HepG2 (cell line): ENCODE results near the gene SF3B6. TPM values are rescaled to one million over a fixed set of nuclear protein-coding genes. Genes with fewer than 3 reads are reported as not detected.

ENCODE experiments used
- CREBL2 ChIP-seq: sonication (generic); formaldehyde crosslinking; IDR thresholded peaks from 2 replicates; pipeline ENCODE4 v1.8.1; 2023; ENCODE audit warnings: missing genetic modification reagents, mild to moderate bottlenecking, borderline replicate concordance
- DR1 ChIP-seq: sonication (generic); formaldehyde crosslinking; IDR thresholded peaks from 2 replicates; pipeline ENCODE4 v1.8.0; 2021; ENCODE audit warnings: mild to moderate bottlenecking, missing genetic modification reagents, inconsistent platforms
- EEA1 ChIP-seq: sonication (generic); formaldehyde crosslinking; IDR thresholded peaks from 2 replicates; pipeline ENCODE4 v1.5.1; 2020; ENCODE audit warnings: mild to moderate bottlenecking, missing genetic modification reagents, borderline replicate concordance
- ETS1 ChIP-seq: sonication (generic); formaldehyde crosslinking; IDR thresholded peaks from 2 replicates; pipeline ENCODE4 v1.4.0; 2020; ENCODE audit warnings: missing genetic modification reagents
- FIP1L1 ChIP-seq: fragments of 200-400 bp; formaldehyde crosslinking; IDR thresholded peaks from 2 replicates; pipeline ENCODE4 v1.6.1; 2018; ENCODE audit warnings: low read depth, mild to moderate bottlenecking, low read length, moderate library complexity, borderline replicate concordance; ENCODE audit not compliant: insufficient read depth
- IRX3 ChIP-seq: sonication (generic); formaldehyde crosslinking; IDR thresholded peaks from 2 replicates; pipeline ENCODE4 v1.8.1; 2023; ENCODE audit warnings: mild to moderate bottlenecking, low read depth, missing genetic modification reagents, borderline replicate concordance
- MTA3 ChIP-seq: sonication (generic); formaldehyde crosslinking; IDR thresholded peaks from 2 replicates; pipeline ENCODE4 v1.4.0; 2020; ENCODE audit warnings: missing genetic modification reagents
- NAIF1 ChIP-seq: sonication (generic); formaldehyde crosslinking; IDR thresholded peaks from 2 replicates; pipeline ENCODE4 v1.5.0; 2020; ENCODE audit warnings: mild to moderate bottlenecking, missing genetic modification reagents, borderline replicate concordance
- RAD51 ChIP-seq: fragments of 450-650 bp; IDR thresholded peaks from 2 replicates; pipeline ENCODE4 v1.6.1; 2016; ENCODE audit warnings: borderline replicate concordance
- RORA ChIP-seq: sonication (generic); formaldehyde crosslinking; IDR thresholded peaks from 2 replicates; pipeline ENCODE4 v1.5.0; 2020; ENCODE audit warnings: mild to moderate bottlenecking, missing genetic modification reagents, moderate library complexity
- ZNF260 ChIP-seq: sonication (generic); formaldehyde crosslinking; IDR thresholded peaks from 2 replicates; pipeline ENCODE4 v1.4.0; 2020; ENCODE audit warnings: missing genetic modification reagents, low read depth, mild to moderate bottlenecking, borderline replicate concordance
- ZNF296 ChIP-seq: sonication (generic); formaldehyde crosslinking; conservative IDR thresholded peaks from 2 replicates; pipeline ENCODE4 v1.5.0; 2020; ENCODE audit warnings: mild to moderate bottlenecking, missing genetic modification reagents
- ZNF761 ChIP-seq: sonication (generic); formaldehyde crosslinking; conservative IDR thresholded peaks from 2 replicates; pipeline ENCODE4 v1.4.0; 2020; ENCODE audit warnings: mild to moderate bottlenecking, missing genetic modification reagents
- polyA plus RNA-seq, 8 experiments: library from polyadenylated mRNA; depleted of rRNA in 3 of 8; stranded (reverse) in 7 of 8; unstranded in 1 of 8; fragments of >200 nt; fragmentation: Illumina TruSeq in 4 of 8; extraction: Trizol in 4 of 8; gene quantifications; 2 replicates each; pipeline versions ENCODE4 v1.2.1 to v1.2.3, GENCODE V29; 2011 to 2016; ENCODE audit warnings: low read depth in 4 of 8, missing spikeins in 1 of 8, mixed read lengths in 1 of 8; ENCODE audit not compliant: insufficient read depth in 1 of 8
- total RNA-seq, 5 experiments: library from RNA; depleted of rRNA; stranded (reverse); fragments of >200 nt; fragmentation: Illumina TruSeq; extraction: Trizol; gene quantifications; 2 replicates each; pipeline ENCODE4 v1.2.3, GENCODE V29; 2016; ENCODE audit warnings: low read depth in 1 of 5
- TF ChIP-seq, protein P1 (sequence below): sonication (generic); formaldehyde crosslinking; IDR thresholded peaks from 2 replicates; pipeline ENCODE4 v1.5.0; 2020; ENCODE audit warnings: mild to moderate bottlenecking, missing genetic modification reagents, moderate library complexity
- TF ChIP-seq, protein P2 (sequence below): sonication (generic); formaldehyde crosslinking; IDR thresholded peaks from 2 replicates; pipeline ENCODE4 v1.5.0; 2020; ENCODE audit warnings: mild to moderate bottlenecking, missing genetic modification reagents
- TF ChIP-seq, protein P3 (sequence below): sonication (generic); formaldehyde crosslinking; IDR thresholded peaks from 2 replicates; pipeline ENCODE4 v1.8.1; 2023; ENCODE audit warnings: mild to moderate bottlenecking, missing genetic modification reagents
- TF ChIP-seq, protein P4 (sequence below): sonication (generic); formaldehyde crosslinking; IDR thresholded peaks from 2 replicates; pipeline ENCODE4 v1.5.0; 2020; ENCODE audit warnings: missing genetic modification reagents, mild to moderate bottlenecking, borderline replicate concordance
- TF ChIP-seq, protein P5 (sequence below): sonication (generic); formaldehyde crosslinking; IDR thresholded peaks from 2 replicates; pipeline ENCODE4 v1.4.0; 2020; ENCODE audit warnings: missing genetic modification reagents

Gene SF3B6
- total and polyA plus RNA-seq, 2 of the 13 experiments (the other 11 are each of a cell fraction or from before 2014, with no cell fraction given), result 177 to 182 TPM

DNA sequence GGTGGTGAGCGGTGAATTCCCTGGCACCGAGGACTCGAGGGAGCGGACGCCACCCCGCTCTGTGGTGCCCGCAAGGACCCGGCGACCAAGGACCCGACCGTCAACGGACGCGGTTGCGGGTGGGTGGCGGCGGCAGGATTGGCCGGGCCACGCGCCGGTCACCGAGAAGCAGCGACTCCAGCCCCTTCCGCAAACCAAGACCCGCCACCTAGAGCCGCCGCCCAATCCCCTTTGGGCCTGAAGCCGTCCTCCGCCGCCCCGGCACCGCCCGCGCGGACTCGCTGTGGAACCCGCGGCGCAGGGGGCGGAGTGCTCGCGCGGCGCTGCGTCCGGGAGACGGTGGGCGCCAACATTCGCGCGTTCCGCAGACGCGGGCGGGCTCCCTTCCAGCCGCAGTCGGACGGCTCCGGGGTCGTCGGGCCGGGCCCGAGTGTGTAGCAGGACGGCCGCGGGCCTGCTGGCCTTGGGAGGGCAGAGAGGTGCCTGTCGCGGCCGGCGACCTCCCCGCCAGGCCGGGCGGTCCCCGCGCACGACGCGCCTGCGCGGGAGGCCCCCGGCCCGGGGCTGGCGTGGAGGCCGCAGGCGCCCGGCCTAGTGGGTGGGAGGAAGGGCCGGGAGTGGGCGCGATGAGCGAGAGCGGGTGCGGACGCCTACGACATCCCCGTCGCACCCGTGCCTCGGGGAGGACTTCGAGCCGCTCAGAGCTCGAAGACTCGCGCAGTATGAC, 47.2 kb upstream of the SF3B6 start, which contains the start of the genes FAM228B and PFN4 (continued):
- TF ChIP-seq, protein P1, sequence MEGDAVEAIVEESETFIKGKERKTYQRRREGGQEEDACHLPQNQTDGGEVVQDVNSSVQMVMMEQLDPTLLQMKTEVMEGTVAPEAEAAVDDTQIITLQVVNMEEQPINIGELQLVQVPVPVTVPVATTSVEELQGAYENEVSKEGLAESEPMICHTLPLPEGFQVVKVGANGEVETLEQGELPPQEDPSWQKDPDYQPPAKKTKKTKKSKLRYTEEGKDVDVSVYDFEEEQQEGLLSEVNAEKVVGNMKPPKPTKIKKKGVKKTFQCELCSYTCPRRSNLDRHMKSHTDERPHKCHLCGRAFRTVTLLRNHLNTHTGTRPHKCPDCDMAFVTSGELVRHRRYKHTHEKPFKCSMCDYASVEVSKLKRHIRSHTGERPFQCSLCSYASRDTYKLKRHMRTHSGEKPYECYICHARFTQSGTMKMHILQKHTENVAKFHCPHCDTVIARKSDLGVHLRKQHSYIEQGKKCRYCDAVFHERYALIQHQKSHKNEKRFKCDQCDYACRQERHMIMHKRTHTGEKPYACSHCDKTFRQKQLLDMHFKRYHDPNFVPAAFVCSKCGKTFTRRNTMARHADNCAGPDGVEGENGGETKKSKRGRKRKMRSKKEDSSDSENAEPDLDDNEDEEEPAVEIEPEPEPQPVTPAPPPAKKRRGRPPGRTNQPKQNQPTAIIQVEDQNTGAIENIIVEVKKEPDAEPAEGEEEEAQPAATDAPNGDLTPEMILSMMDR (CRISPR knock-in tag), result peak; percentile 21; the same call in 1 of the 2 replicates
- TF ChIP-seq, protein P2, sequence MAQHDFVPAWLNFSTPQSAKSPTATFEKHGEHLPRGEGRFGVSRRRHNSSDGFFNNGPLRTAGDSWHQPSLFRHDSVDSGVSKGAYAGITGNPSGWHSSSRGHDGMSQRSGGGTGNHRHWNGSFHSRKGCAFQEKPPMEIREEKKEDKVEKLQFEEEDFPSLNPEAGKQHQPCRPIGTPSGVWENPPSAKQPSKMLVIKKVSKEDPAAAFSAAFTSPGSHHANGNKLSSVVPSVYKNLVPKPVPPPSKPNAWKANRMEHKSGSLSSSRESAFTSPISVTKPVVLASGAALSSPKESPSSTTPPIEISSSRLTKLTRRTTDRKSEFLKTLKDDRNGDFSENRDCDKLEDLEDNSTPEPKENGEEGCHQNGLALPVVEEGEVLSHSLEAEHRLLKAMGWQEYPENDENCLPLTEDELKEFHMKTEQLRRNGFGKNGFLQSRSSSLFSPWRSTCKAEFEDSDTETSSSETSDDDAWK (CRISPR knock-in tag), result no peak
- TF ChIP-seq NAIF1 (no peak; the same call in 1 of the 2 replicates), RORA (CRISPR knock-in tag) (no peak), DR1 (CRISPR knock-in tag) (0 out of 2 replicates have a peak, but pooled peaks have one; percentile 36), ZNF761 (CRISPR knock-in tag) (peak; percentile 92), EEA1 (CRISPR knock-in tag) (peak; percentile 61; the same call in 1 of the 2 replicates), RAD51 (no peak), FIP1L1 (no peak), MTA3 (no peak), ETS1 (CRISPR knock-in tag) (peak; percentile 90; the same call in 1 of the 2 replicates), ZNF260 (CRISPR knock-in tag) (no peak), IRX3 (CRISPR knock-in tag) (peak; percentile 60; the same call in 1 of the 2 replicates), CREBL2 (CRISPR knock-in tag) (peak; percentile 77), ZNF296 (CRISPR knock-in tag) (0 out of 2 replicates have a peak, but pooled peaks have one; percentile 71)
- TF ChIP-seq, protein P3, sequence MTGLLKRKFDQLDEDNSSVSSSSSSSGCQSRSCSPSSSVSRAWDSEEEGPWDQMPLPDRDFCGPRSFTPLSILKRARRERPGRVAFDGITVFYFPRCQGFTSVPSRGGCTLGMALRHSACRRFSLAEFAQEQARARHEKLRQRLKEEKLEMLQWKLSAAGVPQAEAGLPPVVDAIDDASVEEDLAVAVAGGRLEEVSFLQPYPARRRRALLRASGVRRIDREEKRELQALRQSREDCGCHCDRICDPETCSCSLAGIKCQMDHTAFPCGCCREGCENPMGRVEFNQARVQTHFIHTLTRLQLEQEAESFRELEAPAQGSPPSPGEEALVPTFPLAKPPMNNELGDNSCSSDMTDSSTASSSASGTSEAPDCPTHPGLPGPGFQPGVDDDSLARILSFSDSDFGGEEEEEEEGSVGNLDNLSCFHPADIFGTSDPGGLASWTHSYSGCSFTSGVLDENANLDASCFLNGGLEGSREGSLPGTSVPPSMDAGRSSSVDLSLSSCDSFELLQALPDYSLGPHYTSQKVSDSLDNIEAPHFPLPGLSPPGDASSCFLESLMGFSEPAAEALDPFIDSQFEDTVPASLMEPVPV (CRISPR knock-in tag), result peak; percentile 87; the same call in 1 of the 2 replicates
- TF ChIP-seq, protein P4, sequence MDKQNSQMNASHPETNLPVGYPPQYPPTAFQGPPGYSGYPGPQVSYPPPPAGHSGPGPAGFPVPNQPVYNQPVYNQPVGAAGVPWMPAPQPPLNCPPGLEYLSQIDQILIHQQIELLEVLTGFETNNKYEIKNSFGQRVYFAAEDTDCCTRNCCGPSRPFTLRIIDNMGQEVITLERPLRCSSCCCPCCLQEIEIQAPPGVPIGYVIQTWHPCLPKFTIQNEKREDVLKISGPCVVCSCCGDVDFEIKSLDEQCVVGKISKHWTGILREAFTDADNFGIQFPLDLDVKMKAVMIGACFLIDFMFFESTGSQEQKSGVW (CRISPR knock-in tag), result no peak
- TF ChIP-seq, protein P5, sequence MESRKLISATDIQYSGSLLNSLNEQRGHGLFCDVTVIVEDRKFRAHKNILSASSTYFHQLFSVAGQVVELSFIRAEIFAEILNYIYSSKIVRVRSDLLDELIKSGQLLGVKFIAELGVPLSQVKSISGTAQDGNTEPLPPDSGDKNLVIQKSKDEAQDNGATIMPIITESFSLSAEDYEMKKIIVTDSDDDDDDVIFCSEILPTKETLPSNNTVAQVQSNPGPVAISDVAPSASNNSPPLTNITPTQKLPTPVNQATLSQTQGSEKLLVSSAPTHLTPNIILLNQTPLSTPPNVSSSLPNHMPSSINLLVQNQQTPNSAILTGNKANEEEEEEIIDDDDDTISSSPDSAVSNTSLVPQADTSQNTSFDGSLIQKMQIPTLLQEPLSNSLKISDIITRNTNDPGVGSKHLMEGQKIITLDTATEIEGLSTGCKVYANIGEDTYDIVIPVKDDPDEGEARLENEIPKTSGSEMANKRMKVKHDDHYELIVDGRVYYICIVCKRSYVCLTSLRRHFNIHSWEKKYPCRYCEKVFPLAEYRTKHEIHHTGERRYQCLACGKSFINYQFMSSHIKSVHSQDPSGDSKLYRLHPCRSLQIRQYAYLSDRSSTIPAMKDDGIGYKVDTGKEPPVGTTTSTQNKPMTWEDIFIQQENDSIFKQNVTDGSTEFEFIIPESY (CRISPR knock-in tag), result no peak
